ENCODE measurements around the gene SHD.
"Not testable (repeated sequence)": the region's sequence is repeated elsewhere in the genome, so short reads cannot be mapped to it uniquely, and the experiment has no call there.

Gene SHD

GRCh38 chr19:4278419-4279266 is at the start of gene SHD:
TSS of gene SHD (plus strand) at chr19:4279266. CDS start at chr19:4280064, 798 bp downstream.
- Mint-ChIP-seq H3K9me3 (no peaks in the 10 kb centered on the region), H3K27ac (peak within 1 kb of the TSS; percentile 57), H3K36me3 (ENCODE audit: low read depth) (no peaks in the 10 kb centered on the region), H3K4me3 (peak within 1 kb of the TSS; percentile 84), H3K27me3 (ENCODE audit: low read depth, poor library complexity) (peaks cover 65% of the 10 kb centered on the region), H3K4me1 (peaks cover 11% of the 10 kb centered on the region)
- DNase-seq = peak; percentile 70
- no peak for TF ChIP-seq CTCF (IDR thresholded peaks at IDR 0.05)

- not testable (repeated sequence) for H3K9me3 Mint-ChIP-seq, H3K27ac Mint-ChIP-seq
Measured at GRCh38 chr19:4230237-4230636, 48.8 kb upstream of the SHD start.

GRCh38 chr19:4231521-4231920 is 47.5 kb upstream of the SHD start:
- H3K9me3 Mint-ChIP-seq; H3K36me3 Mint-ChIP-seq (ENCODE audit: low read depth); H3K4me3 Mint-ChIP-seq; H3K27ac Mint-ChIP-seq; DNase-seq: not testable (repeated sequence)
- Mint-ChIP-seq H3K27me3 (ENCODE audit: low read depth, poor library complexity) (peaks cover 22% of the 10 kb centered on the region), H3K4me1 (peaks cover 11% of the 10 kb centered on the region)

More at GRCh38 chr19:4230237-4230636, 48.8 kb upstream of the SHD start:
- not testable (repeated sequence) for DNase-seq; H3K36me3 Mint-ChIP-seq (ENCODE audit: low read depth); H3K4me3 Mint-ChIP-seq
- Mint-ChIP-seq H3K4me1 (peaks cover 11% of the 10 kb centered on the region), H3K27me3 (ENCODE audit: low read depth, poor library complexity) (peaks cover 26% of the 10 kb centered on the region)

GRCh38 chr19:4232139-4232538 is 46.9 kb upstream of the SHD start:
- DNase-seq, H3K4me3 Mint-ChIP-seq: not testable (repeated sequence)

GRCh38 chr19:4232614-4233281 is 46.3 kb upstream of the SHD start:
- Mint-ChIP-seq H3K27me3 (ENCODE audit: low read depth, poor library complexity) (peaks cover 22% of the 10 kb centered on the region), H3K9me3 (no peaks in the 10 kb centered on the region), H3K4me3 (no peak overlapping the region), H3K36me3 (ENCODE audit: low read depth) (no peaks in the 10 kb centered on the region), H3K27ac (peak overlapping the region; percentile 27), H3K4me1 (peaks cover 11% of the 10 kb centered on the region)
- TF ChIP-seq CTCF (IDR thresholded peaks at IDR 0.05) = no peak
- DNase-seq = no peak

More at GRCh38 chr19:4232139-4232538, 46.9 kb upstream of the SHD start:
- H3K9me3 Mint-ChIP-seq; H3K27ac Mint-ChIP-seq; H3K36me3 Mint-ChIP-seq (ENCODE audit: low read depth): not testable (repeated sequence)
- Mint-ChIP-seq H3K4me1 (peaks cover 11% of the 10 kb centered on the region), H3K27me3 (ENCODE audit: low read depth, poor library complexity) (peaks cover 22% of the 10 kb centered on the region)

GRCh38 chr19:4233282-4233853 is 45.7 kb upstream of the SHD start:
- DNase-seq = peak; percentile 79
- Mint-ChIP-seq H3K4me1 (peaks cover 11% of the 10 kb centered on the region), H3K27ac (no peak overlapping the region), H3K36me3 (ENCODE audit: low read depth) (no peaks in the 10 kb centered on the region), H3K4me3 (no peak overlapping the region), H3K27me3 (ENCODE audit: low read depth, poor library complexity) (peaks cover 28% of the 10 kb centered on the region), H3K9me3 (no peaks in the 10 kb centered on the region)
- peak; percentile 60 for TF ChIP-seq CTCF (IDR thresholded peaks at IDR 0.05)

GRCh38 chr19:4234142-4234861 is 44.8 kb upstream of the SHD start:
- no peak for DNase-seq
- no peaks in the 10 kb centered on the region for H3K36me3 Mint-ChIP-seq (ENCODE audit: low read depth)
- H3K9me3 Mint-ChIP-seq = no peaks in the 10 kb centered on the region

More at GRCh38 chr19:4234142-4234861, 44.8 kb upstream of the SHD start:
- H3K4me3 Mint-ChIP-seq = no peak overlapping the region
- no peak for TF ChIP-seq CTCF (IDR thresholded peaks at IDR 0.05)
- H3K27me3 Mint-ChIP-seq (ENCODE audit: low read depth, poor library complexity) = peaks cover 33% of the 10 kb centered on the region
- H3K4me1 Mint-ChIP-seq = peaks cover 11% of the 10 kb centered on the region
- H3K27ac Mint-ChIP-seq = no peak overlapping the region
